ENCODE data around the gene SLC34A2. TPM values are rescaled to one million over a fixed set of nuclear protein-coding genes. Genes with fewer than 3 reads are reported as not detected.

The SLC34A2 gene
- total RNA-seq, 1 donor from 2014 or later: 2.6 TPM

DNA sequence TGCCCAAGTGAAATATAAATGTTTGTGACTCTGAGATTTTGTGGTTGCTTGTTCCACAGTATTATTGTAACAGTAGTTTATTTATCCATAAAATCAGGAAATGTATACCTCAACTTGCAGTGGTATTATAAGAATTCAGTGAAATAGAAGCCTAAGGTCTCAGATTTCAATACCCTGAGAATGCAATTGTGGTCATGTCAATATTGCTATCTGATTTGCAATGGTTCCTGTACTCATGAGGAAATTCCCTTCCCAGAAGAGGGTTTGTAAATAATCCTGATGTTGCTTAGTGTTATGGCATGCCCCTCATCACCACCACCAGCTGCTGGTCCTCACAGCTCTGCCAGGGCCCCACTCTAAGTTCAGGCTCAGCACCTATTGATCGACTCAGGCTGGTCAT, 67.8 kb downstream of the SLC34A2 start:
- ATAC-seq (no peak), DNase-seq (ENCODE audit: low spot score) (no peak)

DNA sequence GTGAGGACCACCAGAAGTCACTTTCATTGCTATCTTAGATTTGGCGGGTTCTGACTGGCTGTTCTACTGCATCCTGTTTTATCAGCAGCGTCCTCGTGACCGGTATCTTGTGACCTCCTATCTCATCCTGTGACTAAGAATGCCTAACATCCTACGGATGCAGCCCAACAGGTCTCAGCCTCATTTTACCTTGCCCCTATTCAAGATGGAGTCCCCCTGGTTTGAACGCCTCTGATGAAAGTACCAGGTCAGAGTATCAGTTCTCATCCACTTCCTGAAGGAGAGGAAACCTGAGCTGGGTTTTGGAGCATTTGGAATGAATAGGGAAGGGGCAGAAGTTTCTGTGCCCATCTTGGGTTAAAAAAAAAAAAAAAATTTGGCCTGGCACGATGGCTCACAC, 70.2 kb downstream of the SLC34A2 start:
- ATAC-seq: no peak
- no peak for DNase-seq (ENCODE audit: low spot score)

DNA sequence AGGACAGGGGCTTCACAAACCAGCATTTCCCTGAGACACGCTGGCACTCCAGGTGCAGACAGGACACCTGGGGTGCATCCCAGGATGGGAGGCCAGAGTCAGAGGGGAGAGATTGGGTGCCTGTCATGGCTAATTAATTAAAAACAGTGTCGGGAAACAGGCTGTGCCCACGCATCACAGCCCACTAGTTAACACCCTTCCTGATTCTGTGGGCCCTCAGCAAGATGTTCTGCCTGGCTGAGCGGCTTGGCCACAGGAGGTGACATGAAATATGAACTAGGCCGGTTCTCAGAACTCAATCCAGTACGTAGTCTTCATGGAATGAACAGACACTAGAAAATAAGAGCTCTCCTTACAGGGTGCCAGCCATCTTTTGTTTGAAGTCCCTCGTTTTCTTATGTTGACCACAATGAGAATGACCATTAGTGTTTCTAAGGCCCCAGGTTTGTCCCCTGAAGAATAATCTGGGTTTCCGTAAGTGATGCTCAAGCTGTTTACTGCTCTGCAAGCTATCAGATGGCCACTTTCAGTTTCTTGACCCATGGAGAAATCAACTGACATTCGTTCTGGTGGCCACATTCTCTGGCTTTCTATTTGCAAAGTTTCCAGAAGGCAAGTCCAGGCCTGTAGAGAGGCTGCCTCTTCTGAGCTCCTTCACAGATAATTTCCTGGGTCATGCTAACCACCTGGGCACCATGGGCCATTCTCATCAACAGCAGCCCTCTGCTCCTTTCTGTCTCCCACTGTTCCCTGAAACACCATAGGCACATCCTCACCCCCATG, 72.3 kb downstream of the SLC34A2 start:
- no peak for ATAC-seq
- DNase-seq (ENCODE audit: low spot score): no peak

Other genes with a start within 250 kb of the SLC34A2 start
- 5.0 TPM for gene SEL1L3, start 207.1 kb downstream of the SLC34A2 start, total RNA-seq